Neural crest cell (in vitro differentiated cells): ENCODE measurements around the gene TMEM132C. TPM values are rescaled to one million over a fixed set of nuclear protein-coding genes. Genes with fewer than 3 reads are reported as not detected.

Experiments used
- DNase-seq: peaks from one replicate; pipeline ENCODE4 v3.0.0; 2021; ENCODE audit warnings: low read depth, mixed read lengths, low spot score
- H3K27ac Mint-ChIP-seq: one replicate; pipeline ENCODE4 v1.8.0; 2021; ENCODE audit warnings: mild to moderate bottlenecking, mixed read lengths; ENCODE audit not compliant: unreplicated experiment
- H3K27me3 Mint-ChIP-seq: 2 replicates; pipeline ENCODE4 v1.8.0; 2021; ENCODE audit warnings: low read depth, mild to moderate bottlenecking, mixed read lengths
- H3K36me3 Mint-ChIP-seq: 2 replicates; pipeline ENCODE4 v1.8.0; 2021; ENCODE audit warnings: low read depth, mild to moderate bottlenecking, mixed read lengths
- H3K4me1 Mint-ChIP-seq: 2 replicates; pipeline ENCODE4 v1.8.0; 2021; ENCODE audit warnings: mixed read lengths
- H3K4me3 Mint-ChIP-seq: one replicate; pipeline ENCODE4 v1.8.0; 2021; ENCODE audit warnings: mild to moderate bottlenecking, mixed read lengths
- H3K9me3 Mint-ChIP-seq: 2 replicates; pipeline ENCODE4 v1.8.0; 2021; ENCODE audit warnings: mixed read lengths
- CTCF ChIP-seq: fragments of 200-600 bp; sonication (generic); conservative IDR thresholded peaks from 2 replicates; pipeline ENCODE4 v1.5.0; 2021; ENCODE audit warnings: antibody characterized with exemption, mild to moderate bottlenecking
- total RNA-seq: library from RNA; stranded (reverse); gene quantifications from 2 replicates; pipeline ENCODE4 v1.2.1, GENCODE V29; 2021

Gene TMEM132C
- total RNA-seq, 1 donor from 2014 or later, result 10.9 TPM

- H3K4me1 Mint-ChIP-seq, result peaks cover 23% of the 10 kb centered on the region
- DNase-seq, result no peak
- no peaks in the 10 kb centered on the region for H3K27me3 Mint-ChIP-seq
- no peak overlapping the region for H3K27ac Mint-ChIP-seq
- H3K4me3 Mint-ChIP-seq, result no peak overlapping the region
- no peaks in the 10 kb centered on the region for H3K36me3 Mint-ChIP-seq
- no peak for TF ChIP-seq CTCF
- no peaks in the 10 kb centered on the region for H3K9me3 Mint-ChIP-seq
Measured at GRCh38 chr12:128450810-128451209, 183.8 kb downstream of the TMEM132C start.

GRCh38 chr12:128455851-128456250 lies 188.9 kb downstream of the TMEM132C start:
- Mint-ChIP-seq H3K4me3 (peak overlapping the region; percentile 9), H3K27me3 (no peaks in the 10 kb centered on the region), H3K36me3 (no peaks in the 10 kb centered on the region), H3K4me1 (peaks cover 28% of the 10 kb centered on the region), H3K27ac (peak overlapping the region; percentile 45), H3K9me3 (peaks cover 4% of the 10 kb centered on the region)
- TF ChIP-seq CTCF, result no peak
- DNase-seq, result no peak

GRCh38 chr12:128456922-128457321 lies 190.0 kb downstream of the TMEM132C start:
- peaks cover 4% of the 10 kb centered on the region for H3K9me3 Mint-ChIP-seq
- no peaks in the 10 kb centered on the region for H3K27me3 Mint-ChIP-seq
- TF ChIP-seq CTCF, result no peak
- no peaks in the 10 kb centered on the region for H3K36me3 Mint-ChIP-seq
- peaks cover 23% of the 10 kb centered on the region for H3K4me1 Mint-ChIP-seq
- H3K4me3 Mint-ChIP-seq, result no peak overlapping the region
- no peak overlapping the region for H3K27ac Mint-ChIP-seq
- no peak for DNase-seq

- no peak overlapping the region for H3K4me3 Mint-ChIP-seq
- H3K27ac Mint-ChIP-seq, result no peak overlapping the region
- no peaks in the 10 kb centered on the region for H3K27me3 Mint-ChIP-seq
- H3K4me1 Mint-ChIP-seq, result peaks cover 23% of the 10 kb centered on the region
- no peak for DNase-seq
- no peaks in the 10 kb centered on the region for H3K36me3 Mint-ChIP-seq
- TF ChIP-seq CTCF, result no peak
- H3K9me3 Mint-ChIP-seq, result peaks cover 4% of the 10 kb centered on the region
Measured at GRCh38 chr12:128458301-128458974, 191.5 kb downstream of the TMEM132C start.

GRCh38 chr12:128459067-128459466 lies 192.1 kb downstream of the TMEM132C start:
- Mint-ChIP-seq H3K4me1 (peaks cover 23% of the 10 kb centered on the region), H3K36me3 (no peaks in the 10 kb centered on the region), H3K9me3 (peaks cover 4% of the 10 kb centered on the region), H3K27me3 (no peaks in the 10 kb centered on the region), H3K4me3 (no peak overlapping the region), H3K27ac (no peak overlapping the region)
- no peak for TF ChIP-seq CTCF
- DNase-seq, result no peak
